ENCODE data around the gene NDFIP1.

- TF ChIP-seq CTCF (IDR thresholded peaks at IDR 0.05) (no peak), ZBTB43 (CRISPR knock-in tag; IDR thresholded peaks at IDR 0.05) (no peak), GABPB1 (CRISPR knock-in tag; IDR thresholded peaks at IDR 0.05) (no peak), ZNF138 (CRISPR knock-in tag; conservative IDR thresholded peaks at IDR 0.05) (no peak)
These were observed 22.8 kb downstream of the NDFIP1 start for GRCh38 chr5:142131394-142131793.
